Measurements from ENCODE around the gene CD47.

GRCh38 chr3:108092501-108092900, 1.7 kb upstream of the CD47 start:
- TF ChIP-seq CTCF (IDR thresholded peaks at IDR 0.05) (no peak), POLR2A (IDR thresholded peaks at IDR 0.05) (no peak), POLR2AphosphoS5 (IDR thresholded peaks at IDR 0.05) (no peak), EP300 (IDR thresholded peaks at IDR 0.05) (no peak)
